ENCODE results near the gene FBXL17. TPM values are rescaled to one million over a fixed set of nuclear protein-coding genes. Genes with fewer than 3 reads are reported as not detected.
A peak's percentile ranks its signal among the peaks of the same experiment; 100 is the strongest.

FBXL17 gene
- total RNA-seq, 1 experiment from 2014 or later: 7.8 TPM

GRCh38 chr5:108249785-108250426, 132.0 kb downstream of the FBXL17 start:
- no peak for DNase-seq (ENCODE audit: low read depth)

DNA sequence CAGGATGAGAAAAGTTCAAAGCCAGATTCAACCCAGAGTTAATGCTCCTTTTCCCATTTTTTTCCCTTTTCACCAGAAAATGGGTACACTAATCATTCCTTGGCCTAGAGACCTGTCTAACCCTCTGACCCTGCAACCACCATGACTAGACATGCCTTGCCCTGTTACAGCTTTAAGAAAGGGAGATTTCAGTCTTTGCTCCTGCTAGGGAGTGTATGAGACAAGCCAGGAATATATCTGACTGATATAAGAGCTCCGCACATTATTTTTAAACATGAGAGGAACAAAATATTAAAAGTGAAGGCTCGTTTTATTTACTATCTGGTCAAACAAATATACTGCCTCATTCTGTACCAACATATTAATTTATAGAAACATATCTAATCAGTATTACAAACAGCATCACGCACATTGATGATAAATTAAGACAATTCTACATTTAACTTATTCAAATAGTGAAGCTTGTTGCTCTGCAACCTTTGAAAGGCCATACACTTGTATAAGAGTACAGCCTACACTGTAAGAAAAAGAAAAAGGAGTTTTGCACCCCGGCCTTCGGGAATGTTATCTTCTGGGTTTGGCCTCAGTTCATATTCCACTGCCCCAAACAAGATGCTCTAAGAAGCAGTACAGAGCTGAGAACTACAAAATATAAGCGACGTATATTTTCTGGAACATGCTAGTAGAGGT, 132.7 kb downstream of the FBXL17 start:
- DNase-seq (ENCODE audit: low read depth): no peak

DNA sequence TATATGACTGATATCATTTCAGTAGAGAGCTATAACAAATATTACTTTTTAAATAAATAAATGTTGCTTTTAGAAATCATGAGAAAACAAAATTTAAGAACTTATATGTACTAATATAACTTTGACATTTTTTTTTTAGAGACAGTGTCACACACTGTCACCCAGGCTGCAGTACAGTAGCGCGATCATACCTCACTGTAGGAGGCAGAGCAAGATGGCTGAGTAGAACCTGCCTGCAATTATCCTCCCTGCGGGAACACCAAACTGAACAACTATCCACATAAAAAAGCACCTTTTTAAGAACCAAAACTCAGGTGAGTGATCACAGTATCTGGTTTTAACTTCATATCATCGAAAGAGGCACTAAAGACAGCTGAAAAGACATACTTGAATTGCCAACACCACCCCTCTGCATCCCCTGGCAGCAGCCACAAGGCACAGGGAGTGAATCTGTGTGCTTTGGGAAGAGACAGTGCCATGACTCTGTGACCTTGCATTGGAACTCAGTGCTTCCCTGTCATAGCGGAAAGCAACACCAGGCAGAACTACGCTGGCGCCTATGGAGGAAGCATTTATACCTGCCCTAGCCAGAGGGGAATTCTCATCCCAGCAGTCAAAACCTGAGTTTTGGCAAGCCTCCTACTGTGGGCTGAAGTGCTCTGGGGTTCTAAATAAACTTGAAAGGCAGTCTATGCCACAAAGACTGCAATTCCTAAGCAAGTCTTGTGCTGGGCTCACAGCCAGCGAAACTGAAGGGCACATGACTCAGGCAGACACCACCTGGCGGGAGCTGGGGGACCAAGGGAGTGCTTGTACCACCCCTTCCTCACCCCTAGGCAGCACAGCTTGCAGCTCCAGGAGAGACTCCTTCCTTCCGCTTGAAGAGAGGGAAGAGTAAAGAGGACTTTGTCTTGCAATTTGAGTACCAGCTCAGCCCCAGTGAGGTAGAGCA, 142.7 kb downstream of the FBXL17 start:
- peak; percentile 47 for DNase-seq (ENCODE audit: low read depth)

- DNase-seq (ENCODE audit: low read depth): peak; percentile 20
These were observed 143.4 kb downstream of the FBXL17 start for GRCh38 chr5:108238461-108238860.

DNA sequence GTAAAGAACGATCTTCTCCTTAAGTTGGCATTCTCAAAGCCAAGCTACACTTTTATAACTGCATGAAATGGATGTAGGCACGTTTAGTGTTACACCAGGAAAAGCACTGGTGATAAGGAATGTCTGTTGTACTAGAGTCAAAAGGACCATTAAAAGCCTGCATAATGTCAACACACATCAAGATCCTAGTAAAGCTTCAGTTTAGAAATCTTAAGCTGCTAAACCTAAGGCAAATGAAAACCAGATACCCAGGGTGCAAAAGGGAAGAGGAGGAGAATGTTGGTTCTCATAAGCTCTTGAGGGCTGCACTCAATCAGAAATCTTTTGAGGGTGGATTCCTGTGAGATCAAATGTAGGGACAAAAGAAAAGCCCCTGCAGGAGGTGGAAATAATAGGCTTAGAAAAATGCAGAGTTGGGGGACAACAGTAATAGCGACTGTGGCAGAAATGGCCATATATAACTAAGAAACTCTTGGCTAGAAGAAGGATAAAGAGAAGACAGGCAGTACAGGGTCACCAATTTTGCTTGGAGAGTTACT, 148.2 kb downstream of the FBXL17 start:
- DNase-seq (ENCODE audit: low read depth): no peak

- no peak for DNase-seq (ENCODE audit: low read depth)
These were observed 149.1 kb downstream of the FBXL17 start for GRCh38 chr5:108232805-108233204.

- no peak for DNase-seq (ENCODE audit: low read depth)
These were observed 159.9 kb downstream of the FBXL17 start for GRCh38 chr5:108222011-108222410.

DNA sequence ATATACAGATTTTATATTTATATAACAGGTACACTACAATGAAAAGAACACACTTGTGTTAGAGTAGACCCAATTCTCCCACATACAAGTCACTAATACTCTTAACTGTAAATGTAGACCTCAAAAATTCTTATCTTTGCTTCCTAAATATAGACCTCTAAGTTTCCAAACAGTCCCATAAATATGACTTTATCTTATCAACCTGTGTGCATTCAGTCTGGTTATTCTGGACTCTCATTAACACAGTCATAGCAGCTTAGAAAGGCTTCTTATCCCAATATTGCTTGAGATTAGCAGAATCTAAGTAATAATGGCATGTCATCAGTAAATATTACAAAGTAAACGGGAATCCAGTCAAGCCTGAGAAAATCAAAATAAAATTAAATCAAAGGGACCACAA, 161.1 kb downstream of the FBXL17 start:
- no peak for DNase-seq (ENCODE audit: low read depth)

- DNase-seq (ENCODE audit: low read depth): peak; percentile 85
These were observed 165.0 kb downstream of the FBXL17 start for GRCh38 chr5:108216890-108217289.

DNA sequence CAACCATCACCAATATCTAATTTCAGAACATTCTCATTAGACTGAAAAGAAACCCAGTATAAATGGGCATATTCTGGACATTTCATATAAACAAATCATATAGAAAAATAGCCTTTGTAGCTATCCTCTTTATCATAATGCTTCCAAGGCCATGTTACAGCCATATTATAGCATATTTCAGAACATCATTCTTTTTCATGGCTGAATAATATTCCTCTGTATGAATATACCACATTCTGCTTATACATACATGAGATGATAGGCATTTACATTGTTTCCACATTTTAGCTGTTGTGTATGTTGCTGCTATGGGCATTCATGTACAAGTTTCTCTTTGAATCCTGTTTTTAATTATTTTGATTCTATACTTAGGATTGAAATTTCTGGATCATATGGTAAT, 167.0 kb downstream of the FBXL17 start:
- no peak for DNase-seq (ENCODE audit: low read depth)

GRCh38 chr5:108212775-108213346, 169.0 kb downstream of the FBXL17 start:
- DNase-seq (ENCODE audit: low read depth): peak; percentile 48

DNA sequence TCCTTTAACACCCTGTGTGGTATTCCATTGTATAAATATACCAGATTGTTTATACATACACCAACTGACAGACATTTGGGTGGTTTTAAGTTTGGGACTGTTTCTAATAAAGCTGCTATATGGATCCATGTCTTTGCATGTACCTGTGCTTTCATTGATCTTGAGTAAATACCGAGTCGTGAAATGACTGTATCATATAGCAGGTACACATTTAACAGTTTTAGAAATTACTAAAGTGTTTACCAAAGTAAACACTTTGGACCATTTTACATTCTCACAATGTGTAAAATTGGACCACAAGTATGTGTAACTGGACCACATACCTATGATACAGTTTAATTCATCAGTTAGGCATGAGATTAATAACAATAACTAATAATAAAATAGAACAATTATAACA, 175.2 kb downstream of the FBXL17 start:
- DNase-seq (ENCODE audit: low read depth): no peak

DNA sequence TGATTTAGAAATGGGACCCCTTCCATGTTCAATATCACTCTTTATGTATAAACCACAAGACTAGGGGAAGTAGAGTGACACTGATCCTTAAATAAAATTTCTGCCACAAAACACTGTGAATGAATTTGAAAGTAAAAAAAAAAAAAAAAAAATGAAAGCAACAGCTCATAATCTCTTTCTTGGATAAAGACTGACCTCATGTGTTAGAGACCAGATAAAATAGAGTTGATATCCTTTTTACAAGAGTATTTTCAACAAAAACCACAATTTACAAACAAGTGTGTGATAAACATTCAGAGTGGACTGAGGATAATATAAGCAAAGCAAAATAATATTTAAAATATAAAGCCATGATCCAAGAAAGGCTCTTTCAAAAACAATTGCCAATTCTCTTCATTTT, 180.2 kb downstream of the FBXL17 start:
- DNase-seq (ENCODE audit: low read depth): no peak

- no peak for DNase-seq (ENCODE audit: low read depth)
These were observed 185.6 kb downstream of the FBXL17 start for GRCh38 chr5:108196276-108196675.

DNA sequence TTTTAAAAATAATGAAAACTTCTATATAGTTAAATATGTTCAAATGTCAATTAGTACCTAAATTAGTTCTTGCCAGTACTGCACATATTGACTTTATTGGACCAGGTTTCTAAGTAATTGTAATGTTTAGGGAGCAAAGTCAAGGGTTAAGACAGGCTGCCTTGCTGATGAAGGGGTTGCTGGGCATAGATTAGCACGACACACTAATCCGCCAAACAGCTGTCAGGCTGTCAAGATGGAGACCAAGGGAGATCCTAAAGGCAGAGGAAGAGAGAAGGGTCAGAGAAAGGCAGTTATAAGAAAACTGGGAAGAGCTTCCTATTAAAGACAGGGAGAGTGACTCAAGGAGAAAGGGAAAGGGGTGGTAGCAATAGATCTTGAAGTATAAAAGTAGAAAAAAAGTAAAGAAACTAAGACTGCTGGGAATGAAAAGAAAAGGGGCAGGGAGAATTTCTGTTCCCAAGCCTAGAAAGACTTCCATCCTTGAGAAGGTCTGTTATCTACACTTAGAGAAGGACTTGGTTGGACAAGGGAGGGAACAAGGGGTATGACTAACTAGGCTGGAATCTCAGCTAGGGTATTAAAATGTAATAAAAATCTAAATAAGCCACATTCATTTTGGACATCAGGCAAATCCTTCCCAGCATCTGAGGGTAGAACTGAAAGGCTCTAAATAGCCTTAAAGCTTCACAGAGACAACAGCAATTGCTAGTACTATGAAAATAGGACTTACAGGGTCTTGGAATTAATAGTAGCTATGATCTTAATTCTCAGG, 188.7 kb downstream of the FBXL17 start:
- DNase-seq (ENCODE audit: low read depth): peak; percentile 59

DNA sequence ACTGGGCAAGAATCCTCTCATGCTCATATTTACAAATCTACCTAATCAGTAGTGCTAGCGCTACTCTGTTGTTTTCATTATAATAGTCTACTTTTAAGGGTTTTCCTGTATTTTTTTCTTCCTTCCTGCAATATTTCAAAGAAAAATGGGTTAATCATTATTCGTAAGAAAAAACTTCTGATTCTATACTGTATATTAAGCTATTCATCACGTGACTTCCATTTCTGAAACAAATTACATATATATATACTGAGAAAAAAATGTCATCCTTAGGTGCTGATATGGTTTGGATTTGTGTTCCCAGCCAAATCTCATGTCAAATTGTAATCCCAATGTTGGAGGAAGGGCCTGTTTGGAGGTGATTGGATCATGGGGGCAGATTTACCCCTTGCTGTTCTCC, 197.0 kb downstream of the FBXL17 start:
- DNase-seq (ENCODE audit: low read depth): no peak

DNA sequence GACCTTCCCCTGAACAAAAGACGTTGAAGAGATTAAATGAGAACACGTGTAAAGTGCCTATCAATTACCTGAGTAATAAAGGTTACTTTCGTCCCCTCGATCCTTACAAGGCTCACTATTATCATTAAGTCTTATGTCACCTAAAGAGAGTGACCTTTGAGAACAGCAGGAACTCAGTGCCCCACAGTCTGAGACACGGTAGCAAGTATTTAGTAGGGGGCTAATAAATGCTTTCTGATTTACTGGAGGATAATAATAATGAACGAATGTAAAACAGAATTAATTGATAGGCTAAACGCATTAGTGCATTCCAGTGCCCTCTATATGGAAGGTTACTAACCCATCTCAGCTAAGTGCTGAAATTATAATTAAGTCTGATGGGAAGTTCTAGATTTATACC, 199.9 kb downstream of the FBXL17 start:
- no peak for DNase-seq (ENCODE audit: low read depth)

- DNase-seq (ENCODE audit: low read depth): no peak
These were observed 207.6 kb downstream of the FBXL17 start for GRCh38 chr5:108174286-108174685.

- DNase-seq (ENCODE audit: low read depth): no peak
These were observed 210.1 kb downstream of the FBXL17 start for GRCh38 chr5:108171759-108172158.

DNA sequence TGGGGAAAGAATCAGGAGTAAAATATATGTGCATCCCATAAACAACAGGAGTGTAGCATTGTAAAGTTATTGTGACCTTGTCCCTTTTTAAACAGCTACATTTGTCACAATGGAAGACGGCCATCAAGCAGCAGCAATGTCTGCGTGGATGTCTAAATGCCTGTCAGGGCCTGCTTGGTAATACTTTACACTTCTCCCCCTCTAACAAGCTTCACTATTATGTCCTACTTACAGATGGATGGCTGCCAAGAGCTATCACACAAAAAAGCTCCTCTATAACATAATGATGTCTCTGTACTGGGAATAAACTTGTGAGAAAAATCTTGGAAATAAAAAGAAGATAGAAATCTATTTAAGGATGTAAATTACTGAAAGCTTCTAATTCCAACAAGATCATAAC, 213.0 kb downstream of the FBXL17 start:
- DNase-seq (ENCODE audit: low read depth): no peak

DNA sequence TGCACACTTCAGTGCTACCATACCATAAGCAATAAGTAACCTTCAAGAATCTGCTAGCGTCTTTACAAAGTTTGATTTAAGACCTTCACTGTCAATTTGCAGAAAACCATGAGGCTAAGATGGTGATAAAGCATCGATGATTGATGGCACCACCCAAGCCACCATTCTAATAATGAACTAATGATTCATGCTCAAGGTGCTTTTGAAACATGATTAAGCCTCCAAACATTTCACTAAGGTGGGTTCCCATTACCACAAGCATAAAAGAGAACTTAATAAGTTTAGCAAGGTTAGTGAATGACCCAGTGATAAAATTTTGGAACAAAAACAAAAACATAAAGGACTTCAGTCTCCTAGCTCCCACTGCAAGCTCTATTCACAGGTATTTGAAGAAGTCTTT, 214.7 kb downstream of the FBXL17 start:
- DNase-seq (ENCODE audit: low read depth): no peak
